Uterus (tissue), 2 donors: ENCODE results near the gene LDLRAD4.

Experiments
- CTCF ChIP-seq, 4 experiments: fragments of 200-600 bp in 2 of 4; fragments of 450-650 bp in 2 of 4; sonication (generic) in 2 of 4; IDR thresholded peaks; one replicate each; pipeline ENCODE4 v1.5.1; 2016 to 2019; ENCODE audit warnings: antibody characterized with exemption in 4 of 4, mild to moderate bottlenecking in 2 of 4, moderate library complexity in 1 of 4
- POLR2A ChIP-seq, 2 donors: fragments of 450-650 bp; IDR thresholded peaks; one replicate each; pipeline ENCODE4 v1.6.1; 2016; ENCODE audit warnings: antibody characterized with exemption in 2 of 2, mild to moderate bottlenecking in 1 of 2, moderate library complexity in 1 of 2

- TF ChIP-seq CTCF (IDR thresholded peaks at IDR 0.05): no peak
- TF ChIP-seq POLR2A (IDR thresholded peaks at IDR 0.05): no peak
These were observed 308.7 kb downstream of the LDLRAD4 start for GRCh38 chr18:13527256-13527655.
